GM04503 (cell line): ENCODE results near the gene MT1F.
"Not testable (repeated sequence)": the region's sequence is repeated elsewhere in the genome, so short reads cannot be mapped to it uniquely, and the experiment has no call there.

Experiments
- DNase-seq: peaks from one replicate; pipeline ENCODE4 v3.0.0-alpha.2; 2012; ENCODE audit warnings: low read depth

MT1F gene

DNA sequence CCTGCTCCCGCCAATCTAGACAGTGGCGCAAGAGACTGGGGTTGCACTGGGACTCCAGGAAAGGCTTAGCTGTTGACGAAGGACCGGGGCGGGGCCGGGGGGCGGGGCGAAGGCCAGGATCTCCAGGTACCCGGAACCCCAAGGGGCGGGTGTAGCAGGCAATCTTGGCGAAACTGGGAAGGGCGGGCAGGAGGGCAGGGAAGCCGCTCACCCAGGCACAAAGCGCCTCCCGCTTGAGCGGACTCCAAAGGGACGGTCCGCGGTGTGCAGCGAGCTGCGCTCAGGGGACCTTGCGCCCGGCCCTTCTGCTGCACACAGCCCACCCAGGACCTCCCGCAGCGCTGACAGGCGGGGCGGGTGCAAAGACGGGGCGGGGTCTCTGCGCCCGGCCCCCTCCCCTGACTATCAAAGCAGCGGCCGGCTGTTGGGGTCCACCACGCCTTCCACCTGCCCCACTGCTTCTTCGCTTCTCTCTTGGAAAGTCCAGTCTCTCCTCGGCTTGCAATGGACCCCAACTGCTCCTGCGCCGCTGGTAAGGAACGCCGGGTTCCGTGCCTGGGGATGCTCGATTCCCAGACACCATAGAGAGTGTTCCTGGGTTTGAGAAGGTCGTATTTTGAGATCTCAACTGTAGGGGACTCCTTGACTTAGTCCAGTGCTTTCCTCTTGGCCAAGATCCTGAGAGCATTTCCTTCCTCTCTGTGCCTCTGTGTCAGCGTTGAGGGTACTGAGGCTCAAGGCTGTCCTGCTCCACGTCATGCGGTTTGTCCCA lies at the start of gene MT1F:
TSS of gene MT1F (plus strand) at position 405 of the 772 bp plus-strand sequence. CDS start at position 505, 100 bp downstream.
- DNase-seq, result no peak

DNA sequence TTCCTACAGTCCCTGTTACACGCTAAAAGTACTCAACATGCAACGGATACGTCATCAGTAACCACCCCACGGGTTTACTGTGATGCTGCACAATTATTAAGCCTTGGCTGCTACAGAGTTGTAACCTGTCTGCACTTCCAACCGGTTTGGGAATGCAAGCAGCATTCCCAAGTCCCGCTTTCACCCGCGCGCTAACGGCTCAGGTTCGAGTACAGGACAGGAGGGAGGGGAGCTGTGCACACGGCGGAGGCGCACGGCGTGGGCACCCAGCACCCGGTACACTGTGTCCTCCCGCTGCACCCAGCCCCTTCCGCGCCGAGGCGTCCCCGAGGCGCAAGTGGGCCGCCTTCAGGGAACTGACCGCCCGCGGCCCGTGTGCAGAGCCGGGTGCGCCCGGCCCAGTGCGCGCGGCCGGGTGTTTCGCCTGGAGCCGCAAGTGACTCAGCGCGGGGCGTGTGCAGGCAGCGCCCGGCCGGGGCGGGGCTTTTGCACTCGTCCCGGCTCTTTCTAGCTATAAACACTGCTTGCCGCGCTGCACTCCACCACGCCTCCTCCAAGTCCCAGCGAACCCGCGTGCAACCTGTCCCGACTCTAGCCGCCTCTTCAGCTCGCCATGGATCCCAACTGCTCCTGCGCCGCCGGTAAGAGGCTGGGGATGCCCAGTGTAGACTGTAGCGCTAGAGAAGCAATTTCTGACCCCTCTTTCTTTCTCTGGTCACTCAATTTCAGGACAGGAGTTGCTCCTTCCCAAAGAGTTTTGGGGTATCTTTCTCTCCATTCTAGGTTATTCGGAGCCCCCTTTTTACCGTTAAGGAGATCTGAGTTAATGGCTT lies 49.5 kb upstream of the MT1F start, which contains the start of gene MT2A:
TSS of gene MT2A (plus strand) at position 542 of the 833 bp plus-strand sequence. CDS start at position 614, 72 bp downstream.
- DNase-seq, result peak; percentile 75

GRCh38 chr16:56608876-56609462 lies 48.8 kb upstream of the MT1F start:
- DNase-seq, result no peak

- DNase-seq, result peak; percentile 70
These were observed 48.3 kb upstream of the MT1F start for GRCh38 chr16:56609463-56609921.

- peak; percentile 52 for DNase-seq
These were observed 47.6 kb upstream of the MT1F start for GRCh38 chr16:56610017-56610608.

DNA sequence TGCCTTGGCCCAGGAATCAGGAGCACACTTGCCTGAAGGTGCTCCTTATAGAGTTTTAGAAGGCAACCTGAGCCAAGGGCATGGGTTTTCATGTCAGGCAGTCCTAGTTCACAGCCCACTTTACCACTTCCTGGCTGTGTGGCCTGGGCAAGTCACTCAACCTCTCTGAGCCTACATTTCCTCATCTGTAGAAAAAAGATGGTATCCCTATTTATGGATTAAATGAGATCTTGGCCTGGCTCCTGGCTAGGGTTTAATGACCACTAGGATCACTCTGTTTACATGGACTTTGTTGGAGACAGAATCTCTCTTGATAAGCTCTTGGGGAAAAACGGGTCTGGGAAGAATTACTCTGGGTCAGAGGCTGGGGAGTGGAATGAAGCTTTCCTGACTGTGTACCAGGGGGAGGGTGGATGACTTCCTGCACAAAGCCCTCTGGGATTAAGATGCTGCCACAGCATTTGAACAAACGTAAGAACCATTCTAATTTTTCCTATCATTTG lies 47.1 kb upstream of the MT1F start:
- DNase-seq, result no peak

- peak; percentile 54 for DNase-seq
These were observed 46.4 kb upstream of the MT1F start for GRCh38 chr16:56611281-56611833.

DNA sequence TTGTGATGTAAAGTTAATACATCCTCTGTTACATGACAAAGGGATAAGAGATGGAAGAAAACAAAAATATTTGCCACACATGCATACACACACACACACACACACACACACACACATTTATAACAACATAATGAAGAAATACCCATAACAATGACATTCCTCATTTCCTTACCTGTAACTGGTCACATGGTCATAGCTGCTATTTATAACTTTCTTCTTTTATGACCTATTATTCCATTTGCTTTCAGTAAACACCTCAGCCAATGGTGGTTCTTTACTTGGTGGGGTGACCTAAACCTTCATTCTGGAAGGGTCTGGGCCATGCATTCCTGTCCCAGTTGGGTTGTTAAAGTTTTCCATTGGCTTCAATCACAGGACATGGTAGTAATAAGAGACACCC lies 44.1 kb upstream of the MT1F start:
- no peak for DNase-seq

GRCh38 chr16:56614549-56614991 lies 43.2 kb upstream of the MT1F start:
- no peak for DNase-seq

GRCh38 chr16:56615353-56615752 lies 42.4 kb upstream of the MT1F start:
- DNase-seq, result no peak

- no peak for DNase-seq
These were observed 41.0 kb upstream of the MT1F start for GRCh38 chr16:56616608-56617211.

DNA sequence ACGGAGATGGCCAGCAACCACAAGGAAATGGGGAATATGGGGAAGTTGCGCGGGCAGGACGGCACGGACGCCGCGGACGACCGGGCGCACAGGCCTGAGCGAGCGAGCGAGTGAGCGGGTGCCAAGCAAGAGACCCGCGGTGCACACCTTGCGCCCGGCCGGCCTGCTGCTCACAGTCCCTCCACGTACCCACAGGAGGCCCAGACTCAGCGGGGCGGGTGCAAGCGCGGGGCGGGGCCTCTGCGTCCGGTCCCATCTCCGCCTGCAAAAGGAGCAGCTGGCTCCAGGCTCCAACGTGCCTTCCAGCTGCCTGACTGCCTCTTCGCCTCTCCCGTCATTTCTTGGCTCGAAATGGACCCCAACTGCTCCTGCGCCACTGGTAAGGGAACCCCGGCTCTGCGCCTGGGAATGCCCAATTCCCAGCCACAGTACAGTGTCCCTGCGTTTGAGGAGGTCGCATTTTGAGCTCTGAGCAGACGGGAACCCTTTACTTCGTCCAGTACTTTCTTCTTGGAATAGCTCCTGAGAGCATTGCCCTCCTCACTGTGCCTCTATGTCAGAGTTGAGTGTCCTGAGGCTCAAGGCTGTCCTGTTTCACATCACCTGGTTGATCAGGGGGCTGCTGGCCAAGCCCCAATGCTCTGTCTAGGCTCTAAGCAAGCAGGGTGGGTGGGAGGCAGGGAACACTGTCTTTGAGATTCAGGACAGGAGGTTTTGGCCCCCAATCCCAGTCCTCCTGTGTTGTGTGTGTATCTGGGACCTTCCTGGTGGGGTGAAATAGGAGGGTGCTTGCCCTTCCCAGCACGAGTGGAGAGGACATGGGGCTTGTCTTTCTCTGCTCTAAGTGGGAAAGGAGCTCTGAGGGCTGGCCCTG lies 40.3 kb upstream of the MT1F start:
- DNase-seq, result no peak

DNA sequence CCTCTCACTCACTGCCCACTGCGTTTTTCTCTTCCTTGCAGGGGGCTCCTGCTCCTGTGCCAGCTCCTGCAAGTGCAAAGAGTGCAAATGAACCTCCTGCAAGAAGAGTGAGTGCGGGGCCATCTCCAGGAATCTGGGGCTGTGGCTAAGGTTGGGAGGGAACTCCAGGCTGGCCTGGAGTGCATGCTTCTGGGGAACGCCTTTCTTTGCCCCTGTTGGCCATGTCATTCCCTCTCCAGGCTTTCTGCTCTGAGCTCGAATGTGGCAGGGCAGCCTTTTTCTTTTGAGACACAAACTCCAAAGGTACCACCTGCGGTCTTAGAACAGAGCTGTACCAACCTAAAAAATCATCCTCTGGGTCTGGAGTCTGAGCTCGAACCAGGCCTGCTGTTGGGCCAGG lies 39.6 kb upstream of the MT1F start:
- no peak for DNase-seq

DNA sequence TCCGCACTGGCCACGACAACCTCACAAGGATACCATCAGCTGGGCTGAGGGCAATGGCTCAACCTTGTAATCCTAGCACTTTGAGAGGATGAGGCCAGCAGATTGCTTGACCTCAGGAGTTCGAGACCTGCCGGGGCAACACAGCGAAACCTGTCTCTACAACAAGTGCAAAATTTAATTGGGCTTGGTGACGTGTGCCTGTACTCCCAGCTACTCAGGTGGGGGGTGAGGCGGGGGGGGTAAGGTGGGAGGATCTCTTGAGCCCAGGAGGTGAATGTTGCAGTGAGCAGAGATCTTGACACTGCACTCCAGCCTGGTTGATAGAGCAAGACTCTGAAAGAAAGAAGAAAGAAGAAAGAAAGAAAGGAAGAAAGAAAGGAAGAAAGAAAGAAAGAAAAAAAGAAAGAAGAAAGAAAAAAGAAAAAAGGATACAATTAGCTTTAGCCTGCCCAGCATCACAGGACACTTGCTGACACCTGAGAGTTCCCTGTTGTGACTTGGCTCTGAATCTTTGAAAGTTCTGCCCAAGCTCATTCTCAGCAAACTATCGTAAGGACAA lies 37.3 kb upstream of the MT1F start:
- DNase-seq, result no peak

GRCh38 chr16:56621665-56622445 lies 35.9 kb upstream of the MT1F start:
- DNase-seq, result not testable (repeated sequence)

DNA sequence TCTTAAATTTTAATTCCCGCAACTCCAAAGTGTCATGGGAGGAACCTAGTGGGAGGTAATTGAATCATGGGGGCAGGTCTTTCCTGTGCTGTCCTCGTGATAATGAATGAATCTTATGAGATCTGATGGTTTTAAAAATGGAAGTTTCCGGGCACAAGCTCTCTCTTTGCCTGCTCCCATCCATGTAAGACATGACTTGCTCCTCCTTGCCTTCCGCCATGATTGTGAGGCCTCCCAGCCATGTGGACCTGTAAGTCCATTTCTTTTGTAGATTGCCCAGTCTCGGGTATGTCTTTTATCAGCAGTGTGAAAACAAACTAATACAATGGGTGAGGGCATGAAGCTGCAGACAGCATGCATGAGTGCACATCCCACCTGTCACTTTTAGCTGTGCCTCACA lies 34.6 kb upstream of the MT1F start:
- DNase-seq, result not testable (repeated sequence)

DNA sequence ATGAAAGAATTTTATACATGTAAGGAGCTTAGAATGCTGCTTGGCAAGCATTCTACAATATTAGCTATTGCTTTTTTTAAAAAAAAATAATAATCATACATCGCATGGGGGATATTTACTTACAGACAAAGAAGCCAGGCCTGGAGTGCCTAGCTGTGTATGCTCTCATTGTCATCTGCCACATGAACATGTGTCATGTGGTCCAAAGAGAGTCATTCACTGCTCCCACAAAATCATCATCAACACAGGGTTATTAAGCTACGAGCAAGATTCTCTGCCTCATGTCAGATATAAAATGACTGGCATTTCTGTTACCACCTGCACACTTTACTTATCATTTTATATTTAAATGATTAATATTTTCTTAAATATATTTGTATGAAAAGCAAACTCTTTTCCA lies 34.1 kb upstream of the MT1F start:
- DNase-seq, result no peak

DNA sequence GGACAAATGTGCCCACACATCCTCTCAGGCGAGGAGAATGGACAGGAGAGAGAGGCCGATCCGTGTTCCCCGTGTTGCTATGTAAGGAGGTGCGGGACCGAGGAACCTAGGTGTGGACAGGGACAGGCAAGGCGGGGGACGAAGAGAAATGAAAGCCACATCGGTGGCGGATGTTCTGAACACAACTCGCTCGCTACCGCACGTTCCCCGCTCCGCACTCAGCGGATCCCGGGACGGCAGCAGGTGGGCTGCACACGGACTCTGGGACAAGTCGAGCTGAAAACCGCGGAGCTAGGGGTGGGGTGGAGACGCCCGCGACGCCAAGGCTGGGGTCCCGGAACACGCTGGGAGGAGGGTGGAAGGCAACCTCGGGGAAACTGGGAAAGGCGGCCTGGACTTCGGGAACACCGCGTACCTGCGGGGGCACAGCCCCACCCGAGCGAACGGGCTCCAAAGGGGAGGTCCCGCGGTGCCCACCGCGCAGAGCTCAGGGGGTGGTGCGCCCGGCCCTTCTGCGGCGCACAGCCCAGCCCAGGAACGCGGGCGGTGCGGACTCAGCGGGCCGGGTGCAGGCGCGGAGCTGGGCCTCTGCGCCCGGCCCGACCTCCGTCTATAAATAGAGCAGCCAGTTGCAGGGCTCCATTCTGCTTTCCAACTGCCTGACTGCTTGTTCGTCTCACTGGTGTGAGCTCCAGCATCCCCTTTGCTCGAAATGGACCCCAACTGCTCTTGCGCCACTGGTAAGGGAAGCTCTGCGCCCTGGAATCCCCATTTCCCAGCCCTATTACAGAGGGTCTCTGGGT lies 32.4 kb upstream of the MT1F start, which contains the start of gene MT1E:
TSS of gene MT1E (plus strand) at position 642 of the 803 bp plus-strand sequence. CDS start at position 713, 71 bp downstream.
- DNase-seq, result no peak
